ENCODE data around the gene LYPD6.
"Not testable (repeated sequence)": the region's sequence is repeated elsewhere in the genome, so short reads cannot be mapped to it uniquely, and the experiment has no call there.

The LYPD6 gene

DNA sequence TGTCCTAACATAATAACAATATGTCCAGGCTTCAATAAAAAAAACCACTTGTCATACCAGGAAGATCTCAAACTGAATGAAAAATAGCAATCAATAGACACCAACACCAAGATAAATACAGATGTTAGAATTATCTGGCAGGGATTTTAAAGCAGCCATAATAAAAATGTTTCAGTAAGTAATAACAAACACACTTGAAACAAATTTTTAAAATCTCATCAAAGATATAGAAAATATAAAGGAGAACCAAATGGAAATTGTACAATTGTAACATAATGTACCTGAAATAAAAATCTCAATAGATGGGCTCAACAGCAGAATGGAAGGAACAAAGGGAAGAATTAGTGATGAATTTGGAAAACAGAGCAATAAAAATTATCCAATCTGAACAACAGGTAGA lies 128.1 kb downstream of the LYPD6 start:
- DNase-seq = no peak

DNA sequence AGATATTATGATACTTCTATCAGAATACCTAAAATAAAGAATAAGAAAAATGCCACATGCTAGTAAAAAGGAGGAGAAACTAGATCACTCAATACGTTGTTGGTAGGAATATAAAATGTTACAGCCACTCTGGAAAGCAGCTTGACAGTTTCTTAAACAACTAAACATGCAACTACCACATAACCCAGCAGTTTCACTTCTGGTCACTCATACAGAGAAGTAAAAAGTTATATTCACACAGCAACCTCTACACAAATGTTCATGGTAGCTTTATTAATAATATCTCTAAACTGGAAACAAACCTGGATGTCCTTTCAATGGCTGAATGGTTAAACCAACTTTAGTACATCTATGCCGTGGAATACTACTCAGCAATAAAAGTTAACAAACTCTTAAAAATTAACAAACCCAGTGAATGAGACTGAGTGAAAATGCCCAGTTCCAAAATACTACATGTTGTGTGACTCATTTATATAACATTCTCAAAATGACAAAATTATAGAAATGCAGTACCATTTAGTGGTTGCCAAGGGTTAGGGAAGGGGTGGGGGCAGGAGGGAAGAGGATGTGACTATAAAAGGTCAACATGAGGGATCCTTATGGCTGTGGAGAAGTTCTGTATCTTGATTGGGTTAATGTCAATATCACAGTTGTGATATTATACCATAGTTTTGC lies 133.1 kb downstream of the LYPD6 start:
- no peak for DNase-seq

DNA sequence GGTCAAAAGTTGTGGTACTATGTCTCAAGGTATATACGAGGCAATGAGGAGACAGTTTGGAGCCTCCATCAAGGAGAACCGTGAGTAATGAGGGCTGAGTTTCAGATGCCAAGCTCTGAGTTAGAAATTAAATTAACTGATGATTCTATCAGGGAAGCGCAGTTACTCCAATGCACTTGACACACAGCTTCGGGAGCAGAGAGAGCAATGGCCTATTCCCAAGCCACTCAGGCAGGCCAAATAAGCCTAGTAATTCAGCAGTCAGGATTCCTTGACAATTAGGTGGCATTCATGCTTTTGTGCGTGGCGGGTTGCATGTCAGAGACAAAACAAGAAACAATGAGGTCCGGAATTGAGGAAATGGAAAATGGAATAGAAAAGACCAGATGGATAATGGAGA lies 134.0 kb downstream of the LYPD6 start:
- no peak for DNase-seq

DNA sequence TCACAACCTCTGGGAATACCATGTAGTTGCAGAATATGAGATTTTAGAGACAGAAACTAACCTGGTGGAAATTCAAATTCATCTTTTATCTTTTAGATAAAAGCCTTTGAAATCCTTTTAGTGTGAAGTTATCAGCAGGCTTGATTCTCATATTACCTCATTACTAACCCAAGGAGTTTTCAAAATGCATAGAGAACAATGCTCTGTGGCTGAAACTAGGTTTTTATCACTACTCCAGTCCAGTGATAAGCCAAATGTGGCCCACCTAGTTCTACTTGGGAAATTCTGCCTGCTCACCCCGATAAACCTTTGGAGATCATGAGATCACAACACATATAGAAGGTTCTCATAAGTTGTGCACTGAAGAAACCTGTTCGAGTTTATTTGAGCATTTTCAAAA lies 135.5 kb downstream of the LYPD6 start:
- DNase-seq = no peak

DNA sequence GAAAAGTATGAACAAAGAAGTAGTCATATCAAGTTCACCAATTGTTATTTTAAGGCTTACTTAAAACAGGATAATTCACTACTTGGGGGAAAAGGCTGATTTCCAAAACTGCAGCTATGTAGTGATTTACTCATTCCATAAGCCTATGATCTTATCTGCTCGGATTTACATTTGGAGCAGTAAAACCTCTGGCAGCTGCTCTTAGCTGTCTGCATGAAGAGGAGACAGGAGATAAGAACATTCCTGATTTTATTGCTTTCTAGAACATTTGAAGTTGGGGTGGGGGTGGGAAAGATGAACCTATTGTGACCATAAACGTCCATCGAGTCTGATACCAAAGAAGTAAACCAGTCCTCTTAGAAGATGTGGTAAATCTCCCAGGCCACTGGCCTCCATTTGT lies 136.2 kb downstream of the LYPD6 start:
- DNase-seq = no peak

DNA sequence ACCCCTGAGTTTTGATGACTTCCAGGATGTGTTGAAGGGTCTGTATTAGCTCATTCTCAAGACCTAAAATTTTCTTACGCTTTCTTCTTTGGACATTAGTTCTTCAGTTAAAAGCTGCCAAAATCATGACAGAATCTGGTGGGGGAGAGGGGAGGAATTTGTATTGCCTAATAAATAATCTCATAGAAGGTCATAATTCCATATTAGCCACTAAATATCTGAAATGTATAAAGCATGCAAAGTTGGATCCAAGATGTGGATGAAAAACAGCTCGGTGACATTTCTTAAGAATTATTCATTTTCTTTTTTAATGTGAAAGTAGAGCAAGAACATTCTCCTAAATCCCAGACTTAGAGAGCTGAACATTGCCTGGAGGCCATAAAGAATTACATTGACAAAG lies 137.0 kb downstream of the LYPD6 start:
- no peak for DNase-seq

DNA sequence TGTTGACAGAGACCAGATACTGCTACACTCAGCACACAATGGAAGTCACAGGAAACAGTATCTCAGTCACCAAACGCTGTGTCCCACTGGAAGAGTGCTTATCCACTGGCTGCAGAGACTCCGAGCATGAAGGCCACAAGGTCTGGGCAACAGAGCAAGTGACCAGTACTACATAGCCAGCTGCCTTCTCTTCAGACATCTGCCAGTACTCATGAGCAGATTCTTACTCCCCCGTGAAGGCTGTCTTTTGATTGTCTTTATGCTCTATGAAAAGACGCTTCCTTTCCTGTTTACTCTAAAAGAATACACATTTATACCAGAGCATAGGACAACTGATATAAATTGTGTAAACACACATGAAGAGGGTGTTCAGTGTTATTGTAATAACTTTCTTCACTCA lies 138.2 kb downstream of the LYPD6 start:
- DNase-seq = no peak

DNA sequence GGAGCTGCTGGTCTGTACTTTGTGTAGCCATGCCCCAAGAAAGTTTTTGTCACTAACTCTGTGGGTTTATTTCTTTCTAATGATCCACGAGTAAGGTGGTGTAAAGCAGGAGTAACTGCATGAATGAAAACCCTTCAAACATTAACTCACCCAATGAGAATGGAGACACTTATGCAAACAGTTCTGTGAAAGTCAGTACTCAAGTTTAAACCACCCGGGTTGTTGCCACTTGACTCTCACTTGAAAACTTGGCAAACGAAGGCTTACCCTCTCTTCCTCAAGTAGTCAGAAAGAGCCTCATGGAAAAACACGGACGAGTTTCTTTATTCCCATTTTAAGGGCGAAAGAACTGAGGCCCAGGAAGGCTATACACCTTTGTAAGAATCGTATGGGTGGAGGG lies 139.7 kb downstream of the LYPD6 start:
- DNase-seq = no peak

DNA sequence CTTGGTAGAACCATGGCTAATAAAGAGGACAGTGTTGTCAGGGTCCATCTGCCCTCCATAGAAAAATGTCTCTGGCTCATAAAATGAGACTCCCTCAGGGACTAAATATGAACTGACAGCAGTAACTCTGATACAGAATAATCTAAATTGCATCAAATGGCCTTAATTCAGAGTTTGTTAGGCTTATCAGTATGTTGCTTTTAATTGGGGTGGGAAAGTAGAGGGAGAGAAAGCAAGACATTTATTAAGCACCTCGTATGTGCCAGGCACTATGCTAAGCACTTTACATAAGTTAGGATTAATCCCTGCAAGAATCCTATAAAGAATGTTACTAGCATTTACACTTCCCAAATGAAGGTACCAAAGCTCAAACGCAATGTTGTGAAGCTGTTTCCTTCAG lies 142.0 kb downstream of the LYPD6 start:
- DNase-seq = no peak

DNA sequence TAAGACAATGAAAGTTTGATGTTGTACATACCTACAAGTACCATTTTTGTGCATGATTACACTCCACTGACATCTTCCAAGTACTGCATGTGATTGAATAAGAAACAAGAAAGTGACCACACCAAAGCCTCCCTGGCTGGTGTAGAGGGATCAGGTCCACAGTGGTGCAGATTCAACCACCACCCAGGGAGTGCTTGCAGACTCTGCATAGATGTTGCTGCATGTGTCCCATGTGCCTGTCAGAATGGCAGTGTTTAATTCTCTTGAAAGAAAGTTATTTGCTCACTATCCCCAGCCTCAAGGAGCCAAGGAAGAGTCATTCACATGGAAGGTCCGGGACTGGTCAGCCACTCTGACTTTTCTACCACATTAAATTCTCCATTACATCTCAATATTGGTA lies 142.7 kb downstream of the LYPD6 start:
- no peak for DNase-seq

DNA sequence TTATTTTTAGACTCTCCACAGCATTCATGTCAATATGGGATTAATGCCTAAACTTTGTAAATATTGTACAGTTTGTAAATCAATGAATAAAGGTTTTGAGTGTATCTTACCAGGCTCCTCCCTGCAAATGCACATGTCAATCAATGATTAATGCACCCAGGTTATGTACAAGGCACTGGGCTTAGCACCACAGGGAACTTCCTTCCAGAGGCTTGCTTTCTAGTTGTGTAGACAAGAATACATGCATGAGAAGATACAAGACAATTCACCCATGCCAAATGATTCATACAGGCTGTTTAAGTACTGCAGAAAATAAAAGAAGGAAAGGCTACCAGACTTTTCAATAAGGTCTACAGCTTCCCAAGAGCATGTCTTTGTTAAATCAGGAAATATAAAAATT lies 143.1 kb downstream of the LYPD6 start:
- DNase-seq = no peak

DNA sequence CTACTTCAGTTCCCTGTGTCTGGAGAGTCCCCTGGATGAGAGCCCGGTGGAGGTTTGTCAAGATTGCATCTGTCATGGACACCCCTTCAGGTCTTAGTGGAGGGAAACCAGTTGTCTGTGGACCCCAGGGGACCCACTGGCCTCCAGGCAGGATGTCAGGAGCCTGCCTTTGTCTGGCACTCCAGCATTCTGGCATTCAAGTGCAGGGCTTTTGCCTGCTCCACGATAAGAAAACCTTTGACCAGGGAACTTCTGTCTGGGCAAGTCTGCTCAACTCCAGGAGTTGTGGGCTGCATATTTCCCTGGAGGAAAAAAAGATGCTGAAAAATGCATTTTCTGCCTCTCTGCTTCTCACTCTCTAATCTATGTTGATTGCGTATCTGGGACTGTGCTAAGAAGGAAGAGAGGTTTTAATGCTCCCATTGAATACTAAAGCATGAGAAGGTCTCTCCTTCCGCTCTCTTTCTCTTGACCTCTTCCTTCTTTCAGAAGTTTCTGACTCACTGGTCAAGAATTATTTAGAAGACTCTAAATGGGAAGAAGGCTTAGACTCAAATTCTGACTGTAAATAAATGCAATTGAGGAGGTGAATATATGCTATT lies 152.7 kb downstream of the LYPD6 start:
- no peak for DNase-seq

DNA sequence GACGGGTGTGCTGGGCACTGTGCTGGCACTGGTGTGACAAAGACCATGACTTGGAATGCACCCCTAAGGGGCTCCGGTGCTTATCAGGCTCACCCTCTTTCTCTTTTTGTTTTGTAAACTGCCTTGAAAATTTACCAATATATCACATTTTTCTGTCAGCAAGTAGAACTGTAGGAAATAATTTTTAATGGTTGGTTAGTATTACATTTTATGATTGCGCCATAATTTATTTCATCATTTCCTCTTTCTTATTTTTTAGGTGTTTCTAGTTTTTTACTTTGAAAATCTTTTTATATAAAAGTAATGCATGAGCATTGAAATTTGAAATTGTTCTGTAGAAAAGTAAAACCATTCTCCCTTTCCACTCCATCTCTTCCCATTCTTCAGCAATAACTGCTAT lies 156.3 kb downstream of the LYPD6 start:
- no peak for DNase-seq

DNA sequence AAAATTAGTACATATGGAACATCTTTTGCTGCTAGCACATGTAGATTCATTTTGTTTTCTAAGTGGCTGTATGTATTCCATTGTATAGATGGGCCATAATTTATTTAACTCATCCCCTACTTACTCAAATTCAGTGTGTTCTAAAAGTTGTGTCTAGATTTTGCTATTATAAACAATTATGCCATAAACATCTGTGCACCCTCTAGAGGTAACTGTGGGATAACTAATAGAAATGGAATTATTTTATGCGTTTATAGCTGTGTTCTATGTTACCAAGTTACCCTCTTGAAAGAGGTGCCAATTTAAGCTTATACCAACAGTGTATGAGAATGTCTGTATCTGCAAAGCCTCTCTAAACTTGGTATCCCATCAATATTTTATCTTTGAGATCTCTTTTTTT lies 156.8 kb downstream of the LYPD6 start:
- no peak for DNase-seq

DNA sequence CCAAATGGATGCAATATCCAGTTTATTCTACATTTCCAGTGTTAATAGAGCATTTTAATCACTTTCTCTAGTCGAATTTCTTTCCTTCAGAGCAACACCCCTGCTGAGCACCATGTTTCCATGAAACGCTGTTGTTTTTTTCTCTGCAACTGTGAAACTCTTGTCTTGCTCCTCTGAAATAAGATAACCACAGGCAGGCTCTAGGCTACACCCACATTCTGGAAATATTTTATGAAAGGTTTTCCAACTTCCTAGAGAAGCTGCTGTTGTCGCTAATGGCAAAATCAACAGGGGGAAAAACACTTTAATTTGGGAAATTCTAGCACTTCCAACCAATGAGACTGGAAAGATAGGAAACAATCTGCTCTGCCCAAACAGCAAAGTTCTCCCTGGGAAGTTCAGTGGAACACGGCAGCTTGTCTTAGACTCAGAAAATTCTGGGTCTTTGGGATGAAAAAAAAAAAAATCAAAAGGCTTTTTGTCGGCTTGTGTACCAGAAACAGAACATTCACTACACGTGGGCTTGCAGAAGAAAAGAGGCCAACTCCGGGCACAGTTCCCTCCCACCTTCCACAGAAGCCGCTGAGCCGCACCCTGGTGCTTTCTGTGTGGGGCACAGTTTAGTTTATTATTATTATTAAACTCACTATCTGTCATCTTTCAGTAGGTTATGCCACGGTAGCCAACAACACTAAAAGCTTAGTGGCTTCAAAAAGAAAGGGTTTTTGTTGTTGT lies 158.5 kb downstream of the LYPD6 start:
- no peak for DNase-seq

DNA sequence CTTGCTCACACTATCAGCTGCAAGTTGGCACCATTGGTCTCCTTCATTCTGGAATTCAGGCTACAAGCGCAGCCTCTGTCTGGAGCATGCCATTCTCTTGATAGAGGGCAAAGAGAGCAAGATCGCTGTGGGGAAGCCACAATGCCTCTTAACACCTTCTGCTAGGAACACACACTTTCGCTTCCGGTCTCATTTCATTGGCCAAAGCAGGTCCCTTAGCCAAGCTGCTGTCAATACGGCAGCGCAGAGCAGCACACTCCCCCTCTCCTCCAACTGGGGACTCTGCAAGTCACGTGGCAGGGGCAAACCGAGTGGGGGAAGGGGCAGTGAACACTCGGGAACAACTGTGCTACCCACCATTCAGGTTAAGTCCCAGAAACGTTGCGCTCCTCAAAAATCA lies 159.1 kb downstream of the LYPD6 start:
- DNase-seq = no peak

DNA sequence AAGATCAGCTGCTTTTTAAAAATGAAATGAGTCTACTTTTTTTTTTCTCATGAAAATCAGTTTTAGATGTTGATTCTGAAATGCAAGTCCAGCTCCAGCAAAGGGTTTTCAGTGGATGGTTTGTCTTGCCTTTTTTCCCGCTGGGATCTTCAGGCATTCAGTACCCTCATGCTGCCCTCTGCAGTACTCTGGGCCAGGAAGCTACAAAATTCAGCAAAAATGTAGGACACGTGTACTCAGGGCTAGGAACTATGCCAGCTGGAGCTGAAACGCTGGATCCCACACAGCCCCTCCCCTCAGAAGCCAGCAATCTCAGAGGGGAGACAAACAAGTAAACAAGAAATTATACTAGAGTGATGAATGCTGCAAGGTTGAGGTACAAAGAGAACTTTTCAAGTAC lies 159.9 kb downstream of the LYPD6 start:
- no peak for DNase-seq

DNA sequence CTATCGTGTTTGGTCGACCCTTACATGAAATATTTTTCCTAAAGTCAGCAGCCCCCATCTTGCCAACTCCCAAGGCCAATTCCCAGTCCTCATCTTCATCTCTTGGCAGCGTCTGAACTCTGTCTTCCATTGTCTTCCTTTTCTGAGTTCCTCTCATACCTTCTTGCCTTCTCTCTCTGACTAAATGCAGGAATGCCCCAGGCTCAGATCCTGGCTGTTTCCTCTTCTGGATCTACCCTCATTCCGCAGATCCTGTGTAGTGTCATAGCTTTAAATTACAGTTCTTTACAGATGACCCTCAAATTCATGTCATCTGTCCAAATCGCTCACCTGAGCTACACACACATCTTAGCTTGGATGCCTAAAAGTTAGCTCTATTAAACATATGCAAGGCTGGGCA lies 162.5 kb downstream of the LYPD6 start:
- DNase-seq = no peak

DNA sequence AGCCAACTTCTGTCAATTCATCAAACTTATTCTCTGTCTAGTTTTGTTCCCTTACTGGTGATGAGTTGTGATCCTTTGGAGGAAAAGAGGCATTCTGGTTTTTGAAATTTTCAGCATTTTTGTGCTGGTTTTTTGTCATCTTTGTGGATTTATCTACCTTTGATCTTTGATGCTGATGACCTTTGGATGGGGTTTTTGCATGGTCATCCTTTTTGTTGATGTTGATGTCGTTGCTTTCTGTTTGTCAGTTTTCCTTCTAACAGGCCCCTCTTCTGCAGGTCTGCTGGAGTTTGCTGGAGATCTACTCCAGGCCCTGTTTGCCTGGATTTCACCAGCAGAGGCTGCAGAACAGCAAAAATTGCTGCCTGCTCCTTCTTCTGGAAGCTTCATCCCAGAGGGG lies 168.8 kb downstream of the LYPD6 start:
- DNase-seq = not testable (repeated sequence)

DNA sequence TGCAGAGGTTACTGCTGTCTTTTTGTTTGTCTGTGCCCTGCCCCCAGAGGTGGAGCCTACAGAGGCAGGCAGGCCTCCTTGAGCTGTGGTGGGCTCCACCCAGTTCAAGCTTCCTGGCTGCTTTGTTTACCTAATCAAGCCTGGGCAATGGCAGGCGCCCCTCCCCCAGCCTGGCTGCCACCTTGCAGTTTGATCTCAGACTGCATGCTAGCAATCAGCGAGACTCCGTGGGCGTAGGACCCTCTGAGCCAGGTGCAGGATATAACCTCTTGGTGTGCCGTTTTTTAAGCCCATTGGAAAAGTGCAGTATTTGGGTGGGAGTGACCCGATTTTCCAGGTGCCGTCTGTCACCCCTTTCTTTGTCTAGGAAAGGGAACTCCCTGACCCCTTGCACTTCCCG lies 176.4 kb downstream of the LYPD6 start:
- DNase-seq = not testable (repeated sequence)

DNA sequence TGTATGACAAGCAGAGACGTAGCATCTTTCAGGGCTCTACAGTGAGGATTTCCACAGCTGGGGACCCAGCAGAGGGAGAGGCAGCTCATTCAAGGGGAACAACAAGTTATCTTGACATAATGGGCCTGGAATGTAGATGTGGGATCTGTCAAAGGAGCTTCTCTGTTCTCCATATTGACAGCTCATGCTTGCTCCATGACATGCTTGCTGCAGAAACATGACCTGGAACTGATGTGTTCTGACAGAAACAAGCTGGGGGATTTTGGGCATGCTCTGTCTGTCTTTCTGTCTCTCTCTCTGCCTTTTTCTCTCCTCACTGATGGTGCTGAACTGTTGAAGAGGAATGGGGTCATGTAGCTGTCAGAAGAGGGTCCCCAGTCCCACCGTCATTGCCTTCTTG lies 177.6 kb downstream of the LYPD6 start:
- no peak for DNase-seq

DNA sequence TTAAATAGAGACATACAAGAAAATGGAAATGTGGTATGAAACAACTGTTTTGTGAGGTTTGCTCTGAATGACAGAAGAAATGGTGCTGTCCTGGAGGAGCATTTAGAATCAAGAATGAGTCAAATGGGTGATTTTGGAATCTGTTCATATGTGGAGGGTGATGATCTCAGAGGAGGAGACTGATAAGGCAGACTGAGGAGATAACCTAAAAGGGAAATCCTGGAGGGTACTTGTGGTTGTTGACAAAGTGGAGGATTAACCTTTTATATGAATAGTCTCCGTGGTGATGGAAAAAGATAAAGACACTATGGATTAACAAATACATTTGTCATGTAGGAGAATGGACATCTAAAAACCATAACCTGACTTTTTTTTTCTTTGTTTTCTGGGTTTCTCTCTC lies 183.1 kb downstream of the LYPD6 start:
- DNase-seq = no peak

All from T1000 (cell line).